Measurements from ENCODE around the gene PITRM1. TPM values are rescaled to one million over a fixed set of nuclear protein-coding genes. Genes with fewer than 3 reads are reported as not detected.

PITRM1 gene
- polyA plus RNA-seq, 1 donor from 2014 or later: 62.2 TPM

- no peaks in the 10 kb centered on the region for H3K9me3 ChIP-seq (ENCODE audit: low read length)
- H3K9ac ChIP-seq (ENCODE audit: low read length): no peak overlapping the region
- H3K27ac ChIP-seq (ENCODE audit: low read length): no peak overlapping the region
- H3K36me3 ChIP-seq (ENCODE audit: insufficient read depth, low read length): no peaks in the 10 kb centered on the region
- H3K9me2 ChIP-seq (ENCODE audit: insufficient read depth, low read length): no peaks in the 10 kb centered on the region
- H4K20me1 ChIP-seq (ENCODE audit: insufficient read depth): no peaks in the 10 kb centered on the region
- no peak overlapping the region for H3K4me2 ChIP-seq (ENCODE audit: low read length)
- no peak overlapping the region for H3K4me3 ChIP-seq (ENCODE audit: low read length)
- no peak for TF ChIP-seq SMC3 (conservative IDR thresholded peaks at IDR 0.05; ENCODE audit: poor library complexity)
- H3F3A ChIP-seq (ENCODE audit: insufficient read depth, low read length, poor library complexity, severe bottlenecking): no peaks in the 10 kb centered on the region
- H3K27me3 ChIP-seq (ENCODE audit: insufficient read depth, low read depth, low read length): no peaks in the 10 kb centered on the region
- H2AFZ ChIP-seq (ENCODE audit: low read depth, low read length): no peak overlapping the region
- no peaks in the 10 kb centered on the region for H3K79me2 ChIP-seq (replicated peaks; ENCODE audit: insufficient read depth, low read length)
Observed at GRCh38 chr10:3108033-3108432, 64.5 kb downstream of the PITRM1 start.

- H3K27ac ChIP-seq (ENCODE audit: low read length): no peak overlapping the region
- H3K4me3 ChIP-seq (ENCODE audit: low read length): no peak overlapping the region
- H3K4me2 ChIP-seq (ENCODE audit: low read length): no peak overlapping the region
Observed at GRCh38 chr10:3107426-3107961, 65.1 kb downstream of the PITRM1 start.

More at GRCh38 chr10:3107426-3107961, 65.1 kb downstream of the PITRM1 start:
- no peaks in the 10 kb centered on the region for H3K36me3 ChIP-seq (ENCODE audit: insufficient read depth, low read length)
- no peaks in the 10 kb centered on the region for H3K9me3 ChIP-seq (ENCODE audit: low read length)
- H3K9me2 ChIP-seq (ENCODE audit: insufficient read depth, low read length): no peaks in the 10 kb centered on the region
- no peaks in the 10 kb centered on the region for H4K20me1 ChIP-seq (ENCODE audit: insufficient read depth)
- no peaks in the 10 kb centered on the region for H3K27me3 ChIP-seq (ENCODE audit: insufficient read depth, low read depth, low read length)
- H2AFZ ChIP-seq (ENCODE audit: low read depth, low read length): no peak overlapping the region
- H3K79me2 ChIP-seq (replicated peaks; ENCODE audit: insufficient read depth, low read length): no peaks in the 10 kb centered on the region
- TF ChIP-seq MXI1 (conservative IDR thresholded peaks at IDR 0.05; ENCODE audit: poor library complexity, severe bottlenecking) (no peak), RAD21 (conservative IDR thresholded peaks at IDR 0.05) (no peak), EP300 (conservative IDR thresholded peaks at IDR 0.05; ENCODE audit: poor library complexity, severe bottlenecking) (no peak), SMC3 (conservative IDR thresholded peaks at IDR 0.05; ENCODE audit: poor library complexity) (no peak), REST (IDR thresholded peaks at IDR 0.05; ENCODE audit: borderline replicate concordance) (no peak), EZH2 (IDR thresholded peaks at IDR 0.05; ENCODE audit: borderline replicate concordance, insufficient read depth, low read length, poor library complexity, severe bottlenecking) (no peak), CTCF (IDR thresholded peaks at IDR 0.05; ENCODE audit: poor library complexity, severe bottlenecking) (no peak), POLR2AphosphoS5 (IDR thresholded peaks at IDR 0.05) (no peak)
- no peaks in the 10 kb centered on the region for H3F3A ChIP-seq (ENCODE audit: insufficient read depth, low read length, poor library complexity, severe bottlenecking)
- H3K9ac ChIP-seq (ENCODE audit: low read length): no peak overlapping the region

Data from neural cell (in vitro differentiated cells).